ENCODE data around the gene ESYT2. TPM values are rescaled to one million over a fixed set of nuclear protein-coding genes. Genes with fewer than 3 reads are reported as not detected.

The ESYT2 gene
- polyA plus RNA-seq, 2 donors, result 25.4 to 28.9 TPM

DNA sequence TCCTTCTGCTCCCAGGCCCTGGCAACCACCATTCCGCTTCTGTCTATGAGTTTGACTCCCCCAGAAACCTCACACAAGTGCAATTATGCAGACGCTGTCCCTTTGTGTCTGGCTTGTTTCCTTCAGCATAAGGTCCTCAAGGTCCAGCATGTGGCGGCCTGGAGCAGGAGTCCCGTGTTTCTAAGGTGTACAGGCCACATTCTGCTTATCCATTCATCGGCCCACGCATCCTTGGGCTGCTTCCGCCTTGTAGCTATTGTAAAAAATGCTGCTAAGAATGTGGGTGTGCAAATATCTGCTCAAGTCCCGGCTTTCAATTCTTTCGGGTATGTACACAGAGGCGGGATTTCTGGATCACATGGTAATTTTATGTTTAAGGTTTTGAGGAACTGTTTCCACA lies 38.2 kb downstream of the ESYT2 start:
- H3K36me3 ChIP-seq (ENCODE audit: control insufficient read depth in 2 of 2, insufficient read depth in 2 of 2, low read length in 1 of 2), result peaks cover 10 to 17% of the 10 kb centered on the region in 2 donors

GRCh38 chr7:158789842-158790241 lies 39.5 kb downstream of the ESYT2 start:
- WGBS, 2 donors, result 94% methylated on average over 11 of the region's 11 CpGs
- Histone ChIP-seq H3K4me3 (ENCODE audit: low read depth in 1 of 2, low read length in 2 of 2) (no peak overlapping the region), H3K27me3 (ENCODE audit: control insufficient read depth in 1 of 2, insufficient read depth in 2 of 2, low read length in 2 of 2) (no peaks in the 10 kb centered on the region), H3K36me3 (ENCODE audit: control insufficient read depth in 2 of 2, insufficient read depth in 2 of 2, low read length in 1 of 2) (peaks cover 3 to 8% of the 10 kb centered on the region in 2 donors), H3K27ac (ENCODE audit: low read depth in 2 of 2, low read length in 1 of 2) (no peak overlapping the region), H3K9me3 (ENCODE audit: control insufficient read depth in 2 of 2, insufficient read depth in 1 of 2, low read depth in 1 of 2, low read length in 1 of 2) (peaks cover 0 to 2% of the 10 kb centered on the region in 2 donors), H3K4me1 (ENCODE audit: control insufficient read depth in 2 of 2, insufficient read depth in 2 of 2, low read length in 1 of 2) (no peaks in the 10 kb centered on the region)

More for the DNA sequence above, 38.2 kb downstream of the ESYT2 start:
- peaks cover 0 to 2% of the 10 kb centered on the region in 2 donors for H3K9me3 ChIP-seq (ENCODE audit: control insufficient read depth in 2 of 2, insufficient read depth in 1 of 2, low read depth in 1 of 2, low read length in 1 of 2)
- H3K4me3 ChIP-seq (ENCODE audit: low read depth in 1 of 2, low read length in 2 of 2), result no peak overlapping the region
- no peaks in the 10 kb centered on the region for H3K4me1 ChIP-seq (ENCODE audit: control insufficient read depth in 2 of 2, insufficient read depth in 2 of 2, low read length in 1 of 2)
- H3K27ac ChIP-seq (ENCODE audit: low read depth in 2 of 2, low read length in 1 of 2), result no peak overlapping the region
- H3K27me3 ChIP-seq (ENCODE audit: control insufficient read depth in 1 of 2, insufficient read depth in 2 of 2, low read length in 2 of 2), result no peaks in the 10 kb centered on the region
- 90 to 92% methylated on average over 10 of the region's 10 CpGs for WGBS, 2 donors

DNA sequence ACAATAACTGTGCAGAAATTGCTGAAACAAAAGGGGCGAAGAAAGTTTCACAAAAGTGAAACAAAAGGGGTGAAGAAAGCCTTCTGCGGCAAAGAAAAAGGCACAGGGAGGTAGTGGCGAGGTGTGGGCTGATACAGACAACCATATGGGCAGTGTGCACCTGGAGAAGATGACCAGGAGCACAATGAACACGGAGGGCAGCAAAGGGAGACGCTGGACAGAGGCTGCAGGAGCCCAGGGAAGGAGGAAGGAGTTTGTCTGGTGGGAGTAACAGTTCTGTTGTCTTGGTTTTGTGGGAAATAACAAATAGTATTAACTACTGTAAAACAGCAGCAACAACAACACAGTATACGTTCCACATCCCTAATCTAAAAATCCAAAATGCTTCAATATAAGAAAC lies 42.4 kb downstream of the ESYT2 start:
- no peak overlapping the region for H3K4me3 ChIP-seq (ENCODE audit: low read depth in 1 of 2, low read length in 2 of 2)
- no peaks in the 10 kb centered on the region for H3K27me3 ChIP-seq (ENCODE audit: control insufficient read depth in 1 of 2, insufficient read depth in 2 of 2, low read length in 2 of 2)
- H3K4me1 ChIP-seq (ENCODE audit: control insufficient read depth in 2 of 2, insufficient read depth in 2 of 2, low read length in 1 of 2), result peaks cover 5 to 7% of the 10 kb centered on the region in 2 donors
- H3K36me3 ChIP-seq (ENCODE audit: control insufficient read depth in 2 of 2, insufficient read depth in 2 of 2, low read length in 1 of 2), result peaks cover 7 to 27% of the 10 kb centered on the region in 2 donors
- WGBS, 2 donors, result 84 to 88% methylated on average over 6 of the region's 6 CpGs
- H3K27ac ChIP-seq (ENCODE audit: low read depth in 2 of 2, low read length in 1 of 2), result peak overlapping the region in 1 of 2 donors; percentile 42
- H3K9me3 ChIP-seq (ENCODE audit: control insufficient read depth in 2 of 2, insufficient read depth in 1 of 2, low read depth in 1 of 2, low read length in 1 of 2), result peaks cover 0 to 2% of the 10 kb centered on the region in 2 donors

DNA sequence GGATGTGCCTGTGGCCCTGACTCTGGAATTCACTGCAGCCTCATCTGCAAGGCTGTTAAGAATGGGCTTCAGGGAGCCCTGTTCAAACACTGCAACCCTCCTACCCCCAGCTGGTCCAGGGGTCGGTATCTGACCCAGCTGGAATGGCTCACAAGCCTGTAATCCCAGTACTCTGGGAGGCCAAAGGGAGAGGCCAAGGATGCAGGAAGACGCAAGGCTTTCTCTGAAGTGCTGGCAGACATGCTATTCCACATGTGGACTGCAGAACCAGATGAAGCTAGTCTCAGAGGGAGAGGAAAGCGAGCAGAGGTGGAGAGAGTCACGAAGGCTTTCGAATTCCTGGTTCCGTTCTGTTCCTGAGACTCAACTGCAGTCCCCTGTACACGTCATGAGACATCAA lies 45.0 kb downstream of the ESYT2 start:
- Histone ChIP-seq H3K36me3 (ENCODE audit: control insufficient read depth in 2 of 2, insufficient read depth in 2 of 2, low read length in 1 of 2) (peaks cover 7 to 37% of the 10 kb centered on the region in 2 donors), H3K27ac (ENCODE audit: low read depth in 2 of 2, low read length in 1 of 2) (peak overlapping the region; percentile 44 to 85), H3K27me3 (ENCODE audit: control insufficient read depth in 1 of 2, insufficient read depth in 2 of 2, low read length in 2 of 2) (no peaks in the 10 kb centered on the region), H3K9me3 (ENCODE audit: control insufficient read depth in 2 of 2, insufficient read depth in 1 of 2, low read depth in 1 of 2, low read length in 1 of 2) (peaks cover 0 to 3% of the 10 kb centered on the region in 2 donors), H3K4me1 (ENCODE audit: control insufficient read depth in 2 of 2, insufficient read depth in 2 of 2, low read length in 1 of 2) (peaks cover 5 to 7% of the 10 kb centered on the region in 2 donors), H3K4me3 (ENCODE audit: low read depth in 1 of 2, low read length in 2 of 2) (no peak overlapping the region)
- 81 to 83% methylated on average over 7 of the region's 7 CpGs for WGBS, 2 donors

DNA sequence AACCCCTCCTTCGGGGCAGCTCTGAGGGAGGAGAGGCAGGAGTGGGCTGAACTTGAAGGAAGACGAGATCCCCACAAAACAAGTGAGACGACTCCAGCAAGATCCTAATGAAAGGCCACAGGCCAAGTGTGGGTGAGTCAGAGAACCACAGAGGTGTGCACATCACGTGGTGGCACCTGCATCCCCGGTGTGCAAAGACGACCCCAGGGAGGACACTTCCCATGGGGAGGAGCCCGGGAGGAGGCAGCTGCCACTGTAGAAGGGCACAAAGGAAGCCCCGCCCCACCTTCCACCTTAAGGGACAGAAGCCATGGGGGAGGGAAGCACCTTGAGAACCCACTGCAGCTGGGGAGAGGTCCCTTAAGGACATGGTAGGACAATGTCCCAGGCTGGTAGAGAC lies 45.7 kb downstream of the ESYT2 start:
- peaks cover 5 to 7% of the 10 kb centered on the region in 2 donors for H3K4me1 ChIP-seq (ENCODE audit: control insufficient read depth in 2 of 2, insufficient read depth in 2 of 2, low read length in 1 of 2)

DNA sequence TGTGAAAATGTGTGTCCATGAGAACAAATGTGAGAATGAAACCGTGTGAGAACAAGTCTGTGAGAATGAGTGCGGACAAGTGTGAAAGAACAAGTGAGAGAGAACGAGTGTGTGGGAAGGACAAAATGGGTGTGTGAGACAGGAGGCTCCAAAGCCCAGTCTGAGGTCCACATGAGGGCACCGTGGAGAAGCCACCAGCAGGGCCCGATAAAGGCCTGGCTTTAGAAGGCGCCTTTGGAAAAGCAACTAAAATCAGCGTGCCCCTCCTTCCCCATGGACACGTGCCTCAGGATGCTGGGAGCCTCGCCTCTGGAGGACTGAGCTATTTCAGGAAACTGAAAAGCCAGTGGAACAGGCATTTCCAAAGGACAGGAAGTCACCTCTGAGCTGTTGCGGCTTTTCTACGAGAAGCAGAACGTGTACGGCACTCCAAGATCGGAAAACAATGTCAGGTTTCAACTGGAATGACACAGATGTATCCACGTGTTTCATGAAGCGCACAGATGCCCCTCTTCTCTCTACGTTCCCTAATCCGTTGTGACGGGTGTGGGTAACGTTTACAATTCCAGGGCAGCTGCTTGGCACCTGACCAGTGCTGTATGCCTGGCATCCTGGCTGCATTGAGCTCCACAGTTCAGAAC lies 46.4 kb downstream of the ESYT2 start:
- H3K4me3 ChIP-seq (ENCODE audit: low read depth in 1 of 2, low read length in 2 of 2), result no peak overlapping the region
- H3K27me3 ChIP-seq (ENCODE audit: control insufficient read depth in 1 of 2, insufficient read depth in 2 of 2, low read length in 2 of 2), result no peaks in the 10 kb centered on the region
- peaks cover 7 to 38% of the 10 kb centered on the region in 2 donors for H3K36me3 ChIP-seq (ENCODE audit: control insufficient read depth in 2 of 2, insufficient read depth in 2 of 2, low read length in 1 of 2)
- H3K4me1 ChIP-seq (ENCODE audit: control insufficient read depth in 2 of 2, insufficient read depth in 2 of 2, low read length in 1 of 2), result peaks cover 5 to 7% of the 10 kb centered on the region in 2 donors
- peaks cover 0 to 3% of the 10 kb centered on the region in 2 donors for H3K9me3 ChIP-seq (ENCODE audit: control insufficient read depth in 2 of 2, insufficient read depth in 1 of 2, low read depth in 1 of 2, low read length in 1 of 2)
- peak overlapping the region; percentile 44 to 85 for H3K27ac ChIP-seq (ENCODE audit: low read depth in 2 of 2, low read length in 1 of 2)
- 60 to 62% methylated on average over 20 of the region's 20 CpGs for WGBS, 2 donors

More for the DNA sequence above, 45.7 kb downstream of the ESYT2 start:
- peaks cover 7 to 37% of the 10 kb centered on the region in 2 donors for H3K36me3 ChIP-seq (ENCODE audit: control insufficient read depth in 2 of 2, insufficient read depth in 2 of 2, low read length in 1 of 2)
- no peaks in the 10 kb centered on the region for H3K27me3 ChIP-seq (ENCODE audit: control insufficient read depth in 1 of 2, insufficient read depth in 2 of 2, low read length in 2 of 2)
- WGBS, 2 donors, result 42 to 57% methylated on average over 8 of the region's 8 CpGs
- peak overlapping the region; percentile 44 to 85 for H3K27ac ChIP-seq (ENCODE audit: low read depth in 2 of 2, low read length in 1 of 2)
- peaks cover 0 to 3% of the 10 kb centered on the region in 2 donors for H3K9me3 ChIP-seq (ENCODE audit: control insufficient read depth in 2 of 2, insufficient read depth in 1 of 2, low read depth in 1 of 2, low read length in 1 of 2)
- no peak overlapping the region for H3K4me3 ChIP-seq (ENCODE audit: low read depth in 1 of 2, low read length in 2 of 2)

- no peaks in the 10 kb centered on the region for H3K27me3 ChIP-seq (ENCODE audit: control insufficient read depth in 1 of 2, insufficient read depth in 2 of 2, low read length in 2 of 2)
- peaks cover 5 to 7% of the 10 kb centered on the region in 2 donors for H3K4me1 ChIP-seq (ENCODE audit: control insufficient read depth in 2 of 2, insufficient read depth in 2 of 2, low read length in 1 of 2)
- H3K4me3 ChIP-seq (ENCODE audit: low read depth in 1 of 2, low read length in 2 of 2), result no peak overlapping the region
- peaks cover 0 to 3% of the 10 kb centered on the region in 2 donors for H3K9me3 ChIP-seq (ENCODE audit: control insufficient read depth in 2 of 2, insufficient read depth in 1 of 2, low read depth in 1 of 2, low read length in 1 of 2)
- peaks cover 7 to 38% of the 10 kb centered on the region in 2 donors for H3K36me3 ChIP-seq (ENCODE audit: control insufficient read depth in 2 of 2, insufficient read depth in 2 of 2, low read length in 1 of 2)
- no peak overlapping the region for H3K27ac ChIP-seq (ENCODE audit: low read depth in 2 of 2, low read length in 1 of 2)
- WGBS, 2 donors, result 90 to 93% methylated on average over 17 of the region's 17 CpGs
These were observed 47.2 kb downstream of the ESYT2 start for GRCh38 chr7:158781974-158782664.

GRCh38 chr7:158781217-158781973 lies 47.9 kb downstream of the ESYT2 start:
- H3K27ac ChIP-seq (ENCODE audit: low read depth in 2 of 2, low read length in 1 of 2), result no peak overlapping the region
- 93 to 96% methylated on average over 23 of the region's 23 CpGs for WGBS, 2 donors

More at GRCh38 chr7:158781217-158781973, 47.9 kb downstream of the ESYT2 start:
- H3K36me3 ChIP-seq (ENCODE audit: control insufficient read depth in 2 of 2, insufficient read depth in 2 of 2, low read length in 1 of 2), result peaks cover 7 to 38% of the 10 kb centered on the region in 2 donors
- no peak overlapping the region for H3K4me3 ChIP-seq (ENCODE audit: low read depth in 1 of 2, low read length in 2 of 2)
- H3K4me1 ChIP-seq (ENCODE audit: control insufficient read depth in 2 of 2, insufficient read depth in 2 of 2, low read length in 1 of 2), result peaks cover 5 to 7% of the 10 kb centered on the region in 2 donors
- peaks cover 0 to 3% of the 10 kb centered on the region in 2 donors for H3K9me3 ChIP-seq (ENCODE audit: control insufficient read depth in 2 of 2, insufficient read depth in 1 of 2, low read depth in 1 of 2, low read length in 1 of 2)
- no peaks in the 10 kb centered on the region for H3K27me3 ChIP-seq (ENCODE audit: control insufficient read depth in 1 of 2, insufficient read depth in 2 of 2, low read length in 2 of 2)
